Activated CD8-positive, alpha-beta memory T cell treated with anti-CD3 and anti-CD28 coated beads for 1 hour (primary cell): ENCODE data around the gene DCLK1.
A peak's percentile ranks its signal among the peaks of the same experiment; 100 is the strongest.

Experiments
- DNase-seq, 2 donors: peaks; one replicate each; pipeline ENCODE4 v3.0.0-alpha.2; 2020; ENCODE audit warnings: low read depth in 1 of 2; ENCODE audit errors: extremely low read depth in 1 of 2

DCLK1 gene

DNA sequence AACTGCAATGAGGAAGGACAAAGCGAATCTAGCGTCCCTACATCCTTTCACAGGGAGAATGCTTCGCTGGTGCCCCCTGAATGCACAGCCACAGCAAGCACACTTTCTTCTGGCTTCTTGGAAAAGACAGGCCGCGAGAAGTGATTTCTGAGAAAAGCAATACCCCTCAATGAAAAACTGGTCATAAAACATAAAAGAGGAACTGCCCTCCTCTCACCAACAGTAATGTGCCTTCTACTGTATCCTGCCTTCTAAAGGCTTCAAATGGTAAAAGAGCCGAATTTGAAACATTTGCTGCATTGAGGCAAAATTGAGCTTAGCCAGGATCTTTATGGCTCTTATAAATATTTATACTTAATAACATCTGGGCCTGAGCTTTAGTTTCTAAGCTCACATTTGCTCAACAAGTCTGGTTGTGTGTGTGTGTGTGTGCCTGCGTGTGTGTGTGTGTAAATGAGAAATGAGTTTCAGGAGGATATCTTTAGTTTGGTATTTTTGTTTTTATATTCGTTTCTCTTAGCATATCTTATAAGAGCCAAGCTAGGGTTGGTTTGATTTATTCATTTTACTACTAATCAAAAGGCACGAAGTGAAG, 408.6 kb downstream of the DCLK1 start:
- no peak for DNase-seq

GRCh38 chr13:35720690-35721554, 410.3 kb downstream of the DCLK1 start:
- DNase-seq = peak in 1 of 2 donors; percentile 8

DNA sequence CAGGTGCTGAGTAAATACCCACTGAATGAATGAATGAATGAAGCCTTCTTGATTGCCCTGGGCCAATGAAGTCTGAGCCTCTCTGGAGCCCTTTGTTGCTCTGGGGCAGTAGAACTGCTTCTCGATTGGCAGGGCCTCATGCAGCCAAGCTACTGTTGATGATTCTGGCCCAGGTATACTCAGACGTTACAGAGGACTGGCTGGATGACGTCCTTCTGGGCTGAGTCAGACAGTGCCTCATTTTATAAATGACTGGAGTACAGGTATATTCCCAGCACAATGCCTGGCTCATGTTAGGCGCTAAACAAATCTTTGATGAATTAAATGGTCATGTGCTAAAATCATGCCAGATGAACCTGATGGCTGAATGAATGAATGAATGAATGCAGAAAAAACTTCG, 410.9 kb downstream of the DCLK1 start:
- no peak for DNase-seq
